Fibroblast of peridontal ligament (primary cell): ENCODE results near the gene ENOX1.

Experiments used
- DNase-seq: peaks from one replicate; pipeline ENCODE4 v3.0.0-alpha.2; 2010; ENCODE audit errors: extremely low read depth

Gene ENOX1

DNA sequence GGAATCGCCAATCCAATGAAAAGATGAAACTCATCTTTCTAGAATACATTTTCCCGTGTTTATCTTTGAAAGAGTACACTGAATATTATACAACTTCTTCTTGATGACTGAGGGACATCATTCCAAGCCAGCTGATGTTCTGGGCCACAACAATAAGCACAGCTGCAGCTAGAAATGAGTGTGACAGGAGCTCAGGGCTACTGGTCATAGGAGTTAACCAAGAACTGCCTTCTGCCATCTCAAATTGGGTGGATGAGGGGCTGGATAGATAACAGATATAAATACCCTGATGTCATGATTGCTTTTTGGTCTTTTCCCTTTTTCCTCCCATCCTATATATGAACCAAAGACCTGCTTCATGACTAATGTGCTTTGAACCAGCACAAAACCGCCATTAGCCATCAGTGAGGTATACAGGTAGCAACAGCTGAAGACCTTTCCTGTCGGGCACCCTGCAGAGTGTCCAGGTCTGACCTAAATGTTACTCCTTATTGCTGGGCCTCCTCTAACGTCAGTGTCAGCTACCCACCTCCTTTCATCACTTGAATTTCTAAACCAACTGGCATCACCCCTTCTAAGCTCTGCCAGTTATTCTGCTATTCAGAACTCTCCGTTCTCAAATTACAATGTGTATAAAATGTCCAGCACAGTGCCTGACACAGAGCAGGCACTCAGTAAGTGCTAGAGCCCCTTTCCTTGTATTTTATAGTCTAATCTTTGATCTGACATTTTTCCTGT lies 178.2 kb downstream of the ENOX1 start:
- no peak for DNase-seq

DNA sequence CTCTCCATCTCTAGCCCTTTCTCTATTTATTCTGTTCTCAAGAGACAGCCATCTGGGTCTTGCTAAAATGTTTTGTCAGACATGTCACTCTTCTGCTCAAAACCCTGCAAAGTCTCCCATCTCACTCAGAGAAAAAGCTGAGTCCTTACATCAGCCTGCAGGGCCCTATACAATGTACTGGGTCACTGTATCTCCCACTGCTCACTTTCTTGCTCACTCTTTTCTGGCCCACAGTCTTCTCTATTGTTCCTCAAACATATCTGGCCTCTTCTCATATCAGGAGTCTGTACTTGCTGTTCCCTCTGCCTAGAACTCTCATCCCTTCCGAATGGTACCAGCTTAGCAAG lies 189.2 kb downstream of the ENOX1 start:
- no peak for DNase-seq

DNA sequence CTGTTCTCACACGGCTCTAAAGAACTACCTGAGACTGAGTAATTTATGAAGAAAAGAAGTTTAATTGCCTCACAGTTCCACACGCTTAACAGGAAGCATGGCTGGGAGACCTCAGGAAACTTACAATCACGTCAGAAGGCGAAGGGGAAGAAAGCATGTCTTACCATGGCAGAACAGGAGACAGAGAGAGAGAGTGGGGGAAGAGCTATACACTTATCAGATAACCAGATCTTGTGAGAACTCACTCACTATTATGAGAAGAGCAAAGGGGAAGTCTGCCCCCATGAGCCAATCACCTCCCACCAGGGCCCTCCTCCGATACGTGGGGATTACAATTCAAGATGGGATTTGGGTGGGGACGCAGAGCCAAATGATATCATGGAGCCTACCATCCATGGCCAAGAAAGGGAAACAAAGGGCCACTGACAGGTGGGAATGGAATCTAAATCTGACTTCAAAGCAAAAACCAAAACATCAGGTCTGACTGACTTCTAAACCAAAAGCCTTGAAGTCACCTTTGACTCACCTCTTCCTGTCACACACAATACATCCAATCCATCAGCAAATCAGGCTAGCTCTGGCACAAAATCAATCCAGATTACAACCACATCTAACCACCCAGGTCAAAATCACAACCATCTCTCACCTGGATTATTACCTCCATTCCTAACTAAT lies 189.7 kb downstream of the ENOX1 start:
- no peak for DNase-seq

DNA sequence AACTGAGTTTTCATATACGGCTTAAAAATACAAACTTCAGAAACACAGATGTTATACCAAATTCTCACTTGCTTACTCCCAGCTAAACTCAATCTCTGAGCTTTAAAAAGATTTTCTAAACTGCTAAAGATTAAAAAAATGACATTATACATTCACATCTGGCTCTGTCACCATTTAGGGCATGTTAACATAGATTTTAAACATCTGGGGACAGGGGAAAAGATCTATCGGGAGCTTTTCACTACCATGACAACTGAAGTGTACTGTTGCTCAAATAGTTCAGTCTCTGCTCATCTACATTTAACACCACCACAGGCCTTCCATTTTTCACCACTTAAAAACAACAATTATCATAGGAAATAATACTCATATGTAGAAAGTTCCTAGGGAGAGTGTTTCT lies 190.8 kb downstream of the ENOX1 start:
- no peak for DNase-seq

DNA sequence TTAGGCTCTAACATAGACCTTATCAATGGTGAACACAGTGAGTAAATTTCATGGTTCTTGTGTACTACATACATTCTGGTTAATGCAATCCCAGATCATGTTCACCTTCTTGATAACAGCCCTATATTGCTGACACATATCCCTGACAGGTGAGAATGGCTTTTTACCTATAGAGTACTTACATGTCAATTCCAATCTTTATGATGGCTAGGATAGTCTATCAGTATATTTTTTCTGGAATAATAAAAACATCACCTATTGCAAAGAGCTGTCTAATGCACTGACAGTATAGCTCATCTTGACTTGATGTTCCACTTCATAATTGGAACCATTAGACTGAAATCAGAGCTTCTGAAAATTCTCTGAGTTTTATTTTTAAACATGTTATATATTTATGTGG lies 199.4 kb downstream of the ENOX1 start:
- no peak for DNase-seq

DNA sequence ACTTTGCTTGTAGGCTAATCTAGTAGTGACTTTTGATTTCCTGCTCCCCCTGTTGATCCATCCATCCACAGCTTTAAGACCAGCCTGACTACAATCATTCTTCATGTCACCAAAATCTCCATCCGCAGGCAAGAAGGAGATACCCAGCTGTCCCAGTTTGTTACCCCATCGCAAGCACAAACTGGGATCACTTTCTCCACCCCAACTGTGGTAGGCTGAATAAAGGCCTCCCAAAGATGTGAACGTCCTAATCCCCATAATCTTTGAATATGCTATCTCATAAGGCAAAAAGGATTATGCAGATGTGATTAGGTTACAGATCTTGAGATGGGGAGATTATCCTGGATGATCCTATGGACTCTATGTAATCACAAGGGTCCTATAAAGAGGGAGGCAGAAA lies 202.0 kb downstream of the ENOX1 start:
- no peak for DNase-seq

DNA sequence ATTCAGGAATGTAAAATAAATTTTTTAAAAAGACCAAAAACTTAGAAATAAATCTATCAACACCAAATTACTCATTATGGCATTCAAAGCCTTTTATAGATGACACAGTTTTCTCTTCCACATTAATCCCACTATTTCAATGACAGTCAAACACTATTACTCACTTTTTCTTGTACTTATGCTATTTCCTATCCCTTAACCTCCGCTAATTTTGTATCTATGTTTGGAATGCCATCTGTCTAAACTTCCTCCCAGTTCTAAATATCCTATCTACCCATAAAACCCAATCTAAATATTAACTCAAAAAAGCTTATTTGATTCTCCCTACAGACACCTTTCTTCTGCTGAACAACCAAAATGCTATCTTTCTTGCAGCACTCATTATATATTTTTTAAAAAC lies 203.5 kb downstream of the ENOX1 start:
- no peak for DNase-seq

DNA sequence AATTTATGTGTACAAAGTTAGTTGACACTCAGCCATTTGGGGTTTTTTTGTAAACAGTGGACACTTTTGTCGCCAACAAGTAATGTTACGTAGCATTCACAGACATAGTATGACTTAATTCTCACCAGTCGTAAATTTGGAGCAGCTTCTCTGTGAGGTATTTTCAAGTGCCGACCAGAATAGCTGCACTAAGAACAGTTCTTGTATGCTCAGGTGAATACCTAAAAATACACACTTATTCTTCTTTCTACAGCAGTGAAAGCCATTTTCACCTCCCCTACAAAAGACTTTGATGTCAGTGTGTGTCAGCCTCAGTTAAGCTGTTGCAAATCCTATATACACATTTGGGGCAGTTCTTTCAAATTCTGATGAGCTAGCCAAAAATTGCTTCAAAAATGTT lies 206.5 kb downstream of the ENOX1 start:
- no peak for DNase-seq

DNA sequence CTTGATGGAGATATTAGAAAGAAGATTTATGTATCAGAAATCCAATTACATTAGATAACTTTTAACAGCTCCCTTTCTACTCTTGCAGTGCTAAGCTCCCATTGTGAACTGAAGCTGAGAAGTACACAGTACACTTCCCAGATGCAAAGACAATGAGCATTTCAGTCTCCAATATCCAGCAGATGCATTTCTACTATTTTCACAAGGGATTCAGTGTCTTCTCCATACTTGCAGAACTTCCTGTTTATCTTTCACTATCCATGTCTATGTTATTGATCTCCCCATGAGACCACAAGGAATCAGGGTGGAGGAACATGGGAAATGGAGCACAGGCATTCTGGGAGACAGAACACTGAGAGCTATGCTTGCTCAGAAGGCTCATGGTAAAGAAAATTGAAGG lies 207.5 kb downstream of the ENOX1 start:
- DNase-seq: no peak

DNA sequence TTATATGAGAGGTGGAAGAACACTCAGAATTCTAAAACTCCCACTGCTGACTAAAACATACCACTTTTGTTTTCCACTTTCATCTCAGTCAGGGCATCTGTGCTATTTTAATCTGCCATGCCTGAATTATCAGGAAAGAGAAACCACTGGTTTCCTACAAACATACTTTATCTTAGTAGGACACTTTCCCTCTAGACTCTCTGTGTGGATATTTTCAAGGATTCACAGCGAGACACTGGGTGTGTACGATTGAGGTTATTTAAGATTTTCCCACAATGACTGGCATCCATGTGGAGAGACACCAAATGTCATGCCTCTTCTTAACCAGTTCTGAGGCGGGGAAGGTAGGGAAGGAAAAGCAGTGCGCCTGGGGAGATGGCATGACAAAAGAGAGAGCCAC lies 212.2 kb downstream of the ENOX1 start:
- DNase-seq: no peak

DNA sequence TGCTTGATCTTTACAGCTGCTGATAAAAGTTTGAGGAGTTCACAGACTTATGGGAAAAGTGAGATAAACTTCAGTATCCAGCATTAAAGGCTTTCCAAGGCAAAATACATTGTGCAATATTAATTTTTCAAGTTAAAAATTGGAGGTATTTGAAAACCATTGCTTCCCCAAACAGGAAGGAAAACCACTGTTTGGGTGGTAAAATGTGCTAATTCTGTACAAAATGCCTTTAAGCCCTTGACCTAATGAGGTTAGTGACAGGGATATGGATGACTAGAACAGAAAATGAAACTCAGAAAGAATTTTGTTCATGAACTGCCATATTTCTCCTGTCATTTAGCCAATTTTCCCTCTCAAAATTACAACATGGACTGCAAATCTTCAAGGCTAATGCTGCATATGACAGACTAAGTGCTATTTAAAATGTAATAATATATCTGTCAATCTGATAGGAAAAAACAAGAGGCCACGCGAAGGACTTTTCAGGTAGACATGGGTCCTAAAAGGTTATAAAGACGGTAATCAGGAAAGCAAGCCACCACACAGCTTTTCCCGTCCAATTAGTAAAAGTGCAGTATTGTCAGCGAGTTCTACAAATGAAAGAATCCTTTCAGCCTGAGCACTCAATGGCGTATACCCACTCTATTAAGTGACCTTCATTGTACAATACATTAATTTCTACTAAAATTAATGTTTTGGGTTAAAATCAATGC lies 212.8 kb downstream of the ENOX1 start:
- no peak for DNase-seq

DNA sequence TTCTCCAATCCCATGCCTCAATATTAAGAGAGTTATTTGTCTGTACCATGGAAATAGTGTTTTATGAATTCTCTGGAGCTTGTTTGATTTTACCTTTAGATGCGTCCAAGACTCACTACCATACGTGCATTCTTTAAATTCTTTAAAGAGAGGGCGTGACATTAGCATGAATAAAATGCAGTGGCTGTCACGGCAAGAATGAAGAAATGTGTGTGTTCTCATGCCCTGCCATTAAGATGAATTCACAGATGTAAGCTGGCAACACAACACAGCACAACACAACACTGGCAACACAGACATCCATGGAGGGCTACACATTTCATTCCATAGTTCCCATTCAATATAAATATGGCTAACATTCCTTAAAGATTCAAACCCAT lies 213.4 kb downstream of the ENOX1 start:
- no peak for DNase-seq

DNA sequence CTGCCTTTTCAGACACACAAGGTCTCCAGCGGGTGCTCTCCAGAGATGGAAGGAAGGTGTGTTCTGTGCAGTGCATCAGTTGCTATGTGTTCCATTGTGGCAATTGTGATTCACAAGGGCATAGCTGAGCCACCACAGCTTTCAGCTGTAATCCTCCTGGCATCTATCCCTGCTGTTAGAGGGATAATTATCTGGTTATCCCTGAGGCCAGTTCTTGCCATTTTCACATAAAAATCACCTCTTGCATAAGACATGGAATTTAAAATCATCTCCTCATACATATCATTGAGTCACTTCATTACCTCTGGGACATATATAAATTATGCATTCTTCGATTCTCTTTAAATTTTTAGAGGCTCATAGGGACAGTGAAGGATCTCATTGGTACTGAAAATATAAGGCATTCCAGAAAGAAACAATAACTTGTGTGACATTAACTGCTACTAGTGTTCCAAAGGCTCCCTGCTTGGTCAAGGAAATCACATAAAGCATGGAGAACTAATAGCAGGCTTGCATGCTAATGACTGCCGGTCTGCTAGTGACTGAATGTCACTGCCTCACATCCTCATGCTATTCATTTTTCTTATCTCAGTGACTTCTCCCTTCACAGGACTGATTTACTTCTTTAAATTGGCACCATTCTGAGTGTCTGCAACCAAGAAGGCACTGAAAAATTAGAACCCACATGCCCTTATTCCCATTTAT lies 214.0 kb downstream of the ENOX1 start:
- peak; percentile 77 for DNase-seq

DNA sequence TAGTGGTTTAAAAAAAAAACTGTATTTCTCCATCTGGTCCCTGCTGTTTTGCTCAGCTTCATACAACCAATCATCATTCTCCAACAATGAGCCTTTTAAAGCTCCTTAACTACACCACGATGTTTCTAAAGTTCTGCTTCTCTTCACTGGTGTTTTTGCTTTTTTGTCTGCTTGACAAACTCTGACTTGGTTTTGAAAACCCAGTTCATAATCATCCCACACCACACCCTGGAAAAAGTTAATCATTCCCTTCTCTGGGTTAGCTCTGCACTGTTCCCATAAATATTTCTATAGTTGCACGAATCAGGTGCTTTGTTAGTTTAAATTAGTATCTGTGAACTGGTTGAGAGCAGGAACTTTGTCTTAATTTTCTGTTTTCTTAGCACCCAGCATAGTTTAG lies 217.1 kb downstream of the ENOX1 start:
- no peak for DNase-seq

DNA sequence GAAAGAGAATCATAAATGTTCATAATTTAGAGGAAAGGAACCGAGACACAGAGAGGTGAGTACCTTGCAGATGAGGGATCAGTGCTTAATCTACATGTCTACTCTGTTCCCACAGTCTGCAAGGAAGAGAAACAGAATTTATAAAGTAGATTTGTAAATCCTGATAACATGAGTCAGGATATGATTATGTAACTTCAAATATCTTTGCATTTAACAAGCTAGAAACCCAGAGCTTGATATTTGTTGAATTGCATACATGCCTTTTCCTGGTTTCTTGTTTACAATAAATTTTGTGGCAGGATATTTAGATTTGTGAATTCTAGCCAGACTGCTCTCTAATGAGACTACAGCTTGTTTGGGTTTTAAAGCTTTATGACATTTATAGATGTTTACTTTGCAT lies 219.2 kb downstream of the ENOX1 start:
- DNase-seq: peak; percentile 80

DNA sequence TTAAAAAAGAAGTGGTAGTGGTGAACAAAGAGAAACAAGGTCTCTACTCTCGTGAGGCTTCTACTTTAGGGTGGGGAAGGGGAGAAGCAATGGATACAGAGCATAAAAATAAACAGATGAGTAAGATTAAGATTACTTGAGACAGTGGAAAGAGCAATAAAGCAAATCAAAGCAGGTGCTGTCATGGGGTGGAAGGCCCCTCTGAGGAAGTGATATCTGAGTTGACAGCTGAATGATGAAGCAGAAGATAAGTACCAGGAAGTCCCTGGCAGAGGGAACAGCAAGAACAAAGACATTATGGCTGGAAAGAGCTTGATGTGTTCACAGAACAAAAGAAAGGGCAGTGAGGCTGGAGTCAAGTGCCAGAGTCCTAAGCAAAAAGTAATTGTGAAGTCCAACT lies 221.8 kb downstream of the ENOX1 start:
- no peak for DNase-seq

DNA sequence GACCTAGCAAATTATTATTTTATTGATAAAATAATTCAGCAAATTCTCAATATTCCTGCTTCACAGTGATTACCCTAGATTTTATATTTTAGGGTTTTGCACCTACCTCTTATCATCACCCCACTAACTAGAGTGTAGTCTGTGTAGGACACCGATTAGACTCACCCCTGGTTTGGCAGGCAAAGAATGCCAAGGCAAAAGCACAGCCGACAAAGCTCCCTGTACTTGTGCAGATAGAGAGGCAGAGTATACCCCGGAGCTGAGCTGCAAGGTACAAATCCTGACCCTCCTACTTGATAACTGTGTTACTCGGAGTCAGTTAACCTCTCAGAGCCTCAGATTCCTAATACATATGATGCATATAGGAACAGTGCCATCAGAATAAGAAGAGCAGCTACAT lies 225.7 kb downstream of the ENOX1 start:
- DNase-seq: no peak

DNA sequence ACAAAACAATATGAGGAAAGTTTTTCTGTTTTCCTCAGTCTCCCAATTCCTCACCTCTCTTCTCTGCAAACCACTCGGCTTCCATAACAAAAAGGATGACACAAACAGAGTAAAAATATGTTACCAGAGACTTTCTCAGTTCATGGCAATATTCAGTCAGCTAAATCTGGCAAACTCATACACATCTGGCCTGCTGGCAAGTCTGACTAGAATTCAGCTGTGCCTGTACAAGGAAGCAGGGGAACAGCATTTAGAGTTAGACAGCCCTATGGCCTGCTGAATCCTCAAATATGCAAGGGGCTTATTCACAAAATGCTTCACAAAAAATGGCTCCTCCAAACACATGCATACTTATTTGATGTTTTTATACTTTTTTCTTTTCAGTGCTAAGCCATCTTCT lies 227.8 kb downstream of the ENOX1 start:
- DNase-seq: peak; percentile 60

DNA sequence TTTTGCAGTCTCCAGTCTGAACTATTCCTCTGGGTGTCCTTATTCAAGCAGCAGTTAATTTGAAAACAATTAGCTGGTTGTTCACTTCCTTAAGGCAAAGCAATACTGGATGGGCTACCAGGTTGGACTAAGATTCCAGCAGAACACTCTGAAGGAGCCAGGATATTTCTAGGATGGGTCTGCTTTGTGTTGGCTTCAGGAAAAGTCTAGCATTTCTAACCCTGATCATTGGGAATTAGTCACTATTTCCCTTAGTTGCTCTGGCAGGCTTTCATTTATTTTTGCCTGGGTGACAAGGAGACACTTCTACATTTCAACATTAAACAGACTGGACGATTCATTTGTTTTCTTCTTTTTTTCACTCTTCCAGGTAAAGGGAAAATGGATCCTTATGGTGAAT lies 228.4 kb downstream of the ENOX1 start:
- no peak for DNase-seq

DNA sequence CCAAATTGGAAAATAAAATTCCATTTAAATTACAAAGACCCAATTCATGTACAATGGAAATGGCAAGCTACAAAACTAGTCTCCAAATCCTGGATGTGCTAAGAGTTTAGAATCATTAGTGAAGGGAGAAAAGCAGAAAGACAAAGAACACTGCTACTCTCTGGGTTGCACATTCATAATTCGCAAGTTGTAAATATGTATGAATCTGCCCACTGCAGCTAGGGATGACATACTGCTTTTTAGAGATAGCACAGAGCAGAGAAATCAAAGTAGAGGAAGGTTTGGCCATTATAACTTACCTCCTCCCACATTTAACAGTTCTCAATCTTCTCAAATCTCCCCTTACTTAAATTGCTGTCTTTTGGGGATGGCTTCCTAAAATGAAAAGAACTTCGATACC lies 231.1 kb downstream of the ENOX1 start:
- DNase-seq: no peak

DNA sequence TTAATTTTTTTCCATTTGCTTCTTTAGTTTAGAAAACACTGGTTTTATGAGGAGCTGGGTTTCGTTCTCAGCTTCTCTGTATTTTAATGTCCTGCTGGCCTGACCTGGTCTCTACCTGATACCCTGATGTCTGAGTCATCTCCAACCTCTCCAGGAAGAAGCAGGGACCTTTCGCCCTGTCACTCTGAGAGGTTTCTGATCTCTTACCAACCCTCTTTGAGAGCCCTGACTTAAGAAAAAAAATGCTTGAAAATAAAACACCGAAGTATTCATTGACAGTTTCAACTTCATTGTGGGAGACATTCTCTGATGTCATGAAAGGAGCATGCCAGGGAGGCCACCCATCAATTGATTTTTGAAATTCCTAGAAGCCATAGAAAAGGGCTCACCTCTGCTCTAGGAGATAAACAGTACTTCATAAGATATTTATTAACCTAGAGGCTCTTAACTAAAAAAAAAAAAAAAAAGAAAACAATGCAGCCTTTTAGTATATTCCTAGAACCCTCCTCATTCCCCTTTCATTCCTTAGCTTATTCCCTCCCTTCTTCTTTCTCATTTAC lies 234.8 kb downstream of the ENOX1 start:
- DNase-seq: no peak

DNA sequence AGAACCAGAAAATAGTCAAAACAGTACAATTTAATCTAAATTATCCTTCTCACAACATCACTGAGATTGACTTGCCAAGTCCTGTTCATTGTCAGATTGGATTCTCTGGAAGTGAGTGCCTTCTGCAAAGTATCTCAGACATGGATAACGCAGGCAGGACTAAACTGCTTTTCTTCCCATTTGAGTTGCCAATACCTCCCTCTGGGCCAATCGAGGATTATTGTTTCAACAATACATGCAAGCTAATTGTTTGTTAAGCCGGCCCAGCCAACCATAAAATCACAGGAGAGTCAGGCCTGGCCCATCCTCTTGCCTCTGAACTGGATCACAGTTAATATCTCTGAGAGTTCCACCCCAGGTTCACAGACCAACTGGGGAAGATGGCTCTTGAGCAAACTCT lies 240.0 kb downstream of the ENOX1 start:
- DNase-seq: no peak
